WTC11 (cell line): Measurements from ENCODE around the gene IL18R1. TPM values are rescaled to one million over a fixed set of nuclear protein-coding genes. Genes with fewer than 3 reads are reported as not detected.

Experiments used
- ATAC-seq: fragments of 200-7000 bp; cut with Tn5 transposase; 2 replicates; pipeline ENCODE4 v1.10.0; 2021; ENCODE audit warnings: mild to moderate bottlenecking, moderate library complexity
- CTCF ChIA-PET: fragments of 300-600 bp; sonication (Branson Sonifier 250); formaldehyde crosslinking; loops from one replicate; lab custom pipeline; 2021; ENCODE audit warnings: antibody characterized with exemption; lab: Charles Lee
- POLR2A ChIA-PET: fragments of 350-600 bp; sonication (Branson Sonifier 250); formaldehyde crosslinking; loops from one replicate; lab custom pipeline; 2021; ENCODE audit warnings: antibody characterized with exemption; lab: Charles Lee
- DNase-seq: peaks from one replicate; pipeline ENCODE4 v3.0.0; 2021; ENCODE audit warnings: low spot score
- H3K27ac Mint-ChIP-seq: 2 replicates; pipeline ENCODE4 v1.8.0; 2021; ENCODE audit warnings: mixed read lengths
- H3K27me3 Mint-ChIP-seq: 2 replicates; pipeline ENCODE4 v1.8.0; 2021; ENCODE audit warnings: low read depth, mild to moderate bottlenecking, moderate library complexity, mixed read lengths
- H3K36me3 Mint-ChIP-seq: 2 replicates; pipeline ENCODE4 v1.8.0; 2021; ENCODE audit warnings: mixed read lengths
- H3K4me1 Mint-ChIP-seq: 2 replicates; pipeline ENCODE4 v1.8.0; 2022; ENCODE audit warnings: mixed read lengths
- H3K4me3 Mint-ChIP-seq: 2 replicates; pipeline ENCODE4 v1.8.0; 2021; ENCODE audit warnings: mild to moderate bottlenecking, moderate library complexity, mixed read lengths
- H3K9me3 Mint-ChIP-seq: 2 replicates; pipeline ENCODE4 v1.8.0; 2021; ENCODE audit warnings: mixed read lengths
- ARID4B ChIP-seq: sonication (generic); formaldehyde crosslinking; IDR thresholded peaks from 2 replicates; pipeline ENCODE4 v1.8.0; 2023; ENCODE audit warnings: missing genetic modification reagents, mild to moderate bottlenecking, borderline replicate concordance
- ATF1 ChIP-seq: sonication (generic); formaldehyde crosslinking; IDR thresholded peaks from 2 replicates; pipeline ENCODE4 v1.8.1; 2023; ENCODE audit warnings: mild to moderate bottlenecking, moderate library complexity, missing genetic modification reagents
- CREB1 ChIP-seq: sonication (generic); formaldehyde crosslinking; IDR thresholded peaks from 2 replicates; pipeline ENCODE4 v1.8.0; 2023; ENCODE audit warnings: mild to moderate bottlenecking, missing genetic modification reagents
- CREM ChIP-seq: sonication (generic); formaldehyde crosslinking; IDR thresholded peaks from 2 replicates; pipeline ENCODE4 v1.8.1; 2022; ENCODE audit warnings: mild to moderate bottlenecking, missing genetic modification reagents, moderate library complexity
- ELF4 ChIP-seq: sonication (generic); formaldehyde crosslinking; IDR thresholded peaks from 2 replicates; pipeline ENCODE4 v1.8.1; 2022; ENCODE audit warnings: low read depth, mild to moderate bottlenecking, moderate library complexity, missing genetic modification reagents
- ERG ChIP-seq: fragments of 250-450 bp; sonication (Bioruptor Pico); IDR thresholded peaks from 2 replicates; pipeline ENCODE4 v1.8.0; 2021; ENCODE audit warnings: mild to moderate bottlenecking
- GABPB1 ChIP-seq: sonication (generic); formaldehyde crosslinking; IDR thresholded peaks from 2 replicates; pipeline ENCODE4 v1.8.1; 2023; ENCODE audit warnings: mild to moderate bottlenecking, missing genetic modification reagents
- KAT7 ChIP-seq: sonication (generic); formaldehyde crosslinking; IDR thresholded peaks from 2 replicates; pipeline ENCODE4 v1.8.1; 2023; ENCODE audit warnings: missing genetic modification reagents, mild to moderate bottlenecking, borderline replicate concordance
- MLX ChIP-seq: sonication (generic); formaldehyde crosslinking; IDR thresholded peaks from 2 replicates; pipeline ENCODE4 v1.8.1; 2023; ENCODE audit warnings: mild to moderate bottlenecking, missing genetic modification reagents, moderate library complexity
- PRRX2 ChIP-seq: fragments of 250-450 bp; sonication (Bioruptor Pico); IDR thresholded peaks from 2 replicates; pipeline ENCODE4 v1.8.0; 2021; ENCODE audit warnings: mild to moderate bottlenecking
- RELA ChIP-seq: sonication (generic); formaldehyde crosslinking; IDR thresholded peaks from 2 replicates; pipeline ENCODE4 v1.8.1; 2022; ENCODE audit warnings: missing genetic modification reagents, mild to moderate bottlenecking, borderline replicate concordance
- SMAD3 ChIP-seq: sonication (generic); formaldehyde crosslinking; IDR thresholded peaks from 2 replicates; pipeline ENCODE4 v1.8.0; 2022; ENCODE audit warnings: missing genetic modification reagents, mild to moderate bottlenecking, borderline replicate concordance
- TCF7 ChIP-seq: sonication (generic); formaldehyde crosslinking; IDR thresholded peaks from 2 replicates; pipeline ENCODE4 v1.8.0; 2022; ENCODE audit warnings: mild to moderate bottlenecking, low read depth, missing genetic modification reagents, moderate library complexity
- ZNF138 ChIP-seq: sonication (generic); formaldehyde crosslinking; conservative IDR thresholded peaks from 2 replicates; pipeline ENCODE4 v1.8.1; 2022; ENCODE audit warnings: mild to moderate bottlenecking, moderate library complexity, missing genetic modification reagents
- ZNF219 ChIP-seq: sonication (generic); formaldehyde crosslinking; IDR thresholded peaks from 2 replicates; pipeline ENCODE4 v1.8.0; 2023; ENCODE audit warnings: missing genetic modification reagents, mild to moderate bottlenecking, borderline replicate concordance
- ZNF263 ChIP-seq: sonication (generic); formaldehyde crosslinking; IDR thresholded peaks from 2 replicates; pipeline ENCODE4 v1.8.1; 2022; ENCODE audit warnings: low read depth, mild to moderate bottlenecking, moderate library complexity, missing genetic modification reagents
- total RNA-seq: library from RNA; stranded (reverse); gene quantifications from 3 replicates; pipeline ENCODE4 v1.2.3, GENCODE V29; 2021
- TF ChIP-seq, protein P1 (sequence below): fragments of 250-450 bp; sonication (Bioruptor Pico); conservative IDR thresholded peaks from 2 replicates; pipeline ENCODE4 v1.9.0; 2021; ENCODE audit warnings: mild to moderate bottlenecking
- TF ChIP-seq, protein P2 (sequence below): sonication (generic); formaldehyde crosslinking; IDR thresholded peaks from 2 replicates; pipeline ENCODE4 v1.8.1; 2022; ENCODE audit warnings: low read depth, missing genetic modification reagents, borderline replicate concordance

The IL18R1 gene
- total RNA-seq, 1 experiment from 2014 or later = not detected

DNA sequence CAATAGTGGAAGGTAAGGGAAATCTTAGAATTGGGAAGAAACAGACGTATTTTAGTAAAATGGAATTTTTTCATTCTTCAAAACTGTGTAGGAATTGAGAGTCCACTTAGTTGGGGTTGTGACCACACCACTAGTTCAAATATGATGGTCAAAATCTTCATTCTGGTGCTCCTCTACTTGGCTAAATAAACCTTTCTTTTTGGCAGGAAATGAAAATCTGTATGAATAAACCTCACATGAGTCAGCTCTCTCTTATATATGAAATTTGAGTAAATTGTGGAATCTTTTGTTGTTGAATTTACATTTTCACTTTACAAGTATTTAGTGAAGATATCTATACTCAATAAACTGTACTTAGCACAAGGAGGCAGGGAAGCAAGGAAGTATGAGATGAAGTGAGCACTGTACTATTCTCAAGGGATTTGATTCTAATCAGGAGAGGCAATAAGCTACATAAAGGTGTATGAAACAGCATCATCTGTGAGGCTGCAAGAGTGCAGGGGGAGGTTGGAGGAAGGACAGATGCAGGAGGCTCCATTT lies 20.5 kb downstream of the IL18R1 start:
- DNase-seq (no peak), ATAC-seq (no peak)
- TF ChIP-seq ZNF138 (no peak), ELF4 (CRISPR knock-in tag) (no peak), RELA (CRISPR knock-in tag) (no peak), SMAD3 (no peak), ZNF263 (CRISPR knock-in tag) (no peak), GABPB1 (no peak), MLX (no peak), CREB1 (CRISPR knock-in tag) (no peak), ATF1 (no peak), CREM (CRISPR knock-in tag) (no peak), ARID4B (no peak), ERG (no peak), KAT7 (CRISPR knock-in tag) (no peak), TCF7 (CRISPR knock-in tag) (no peak), ZNF219 (CRISPR knock-in tag) (no peak), PRRX2 (no peak)
- TF ChIP-seq, protein P1, sequence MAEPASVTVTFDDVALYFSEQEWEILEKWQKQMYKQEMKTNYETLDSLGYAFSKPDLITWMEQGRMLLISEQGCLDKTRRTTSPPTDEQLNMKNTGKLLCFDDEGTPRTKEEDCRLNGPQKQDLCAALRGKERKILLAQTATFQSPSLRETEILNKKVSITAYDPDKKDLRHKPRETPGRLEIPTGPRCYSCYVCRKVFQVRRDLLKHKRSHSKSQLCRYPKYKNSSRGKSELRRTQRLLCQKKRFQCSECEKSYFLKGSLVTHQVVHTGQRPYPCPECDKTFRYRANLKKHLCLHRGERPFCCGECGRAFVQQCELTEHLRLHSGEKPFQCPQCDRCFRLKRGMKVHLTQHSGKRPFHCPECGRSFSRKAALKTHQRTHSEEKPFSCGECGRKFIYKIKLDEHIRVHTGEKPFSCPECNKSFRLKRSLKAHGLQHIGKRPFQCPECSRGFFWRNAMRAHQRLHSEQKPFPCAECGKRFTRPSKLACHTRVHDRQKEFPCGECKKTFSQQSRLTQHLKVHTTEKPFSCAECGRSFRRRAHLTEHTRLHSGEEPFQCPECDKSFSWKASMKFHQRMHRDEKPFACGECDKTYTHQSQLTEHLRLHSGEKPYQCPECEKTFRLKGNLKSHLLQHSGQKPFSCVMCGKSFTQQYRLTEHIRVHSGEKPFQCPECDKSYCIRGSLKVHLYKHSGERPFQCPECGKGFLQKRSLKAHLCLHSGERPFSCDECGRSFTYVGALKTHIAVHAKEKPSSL = no peak
- TF ChIP-seq, protein P2, sequence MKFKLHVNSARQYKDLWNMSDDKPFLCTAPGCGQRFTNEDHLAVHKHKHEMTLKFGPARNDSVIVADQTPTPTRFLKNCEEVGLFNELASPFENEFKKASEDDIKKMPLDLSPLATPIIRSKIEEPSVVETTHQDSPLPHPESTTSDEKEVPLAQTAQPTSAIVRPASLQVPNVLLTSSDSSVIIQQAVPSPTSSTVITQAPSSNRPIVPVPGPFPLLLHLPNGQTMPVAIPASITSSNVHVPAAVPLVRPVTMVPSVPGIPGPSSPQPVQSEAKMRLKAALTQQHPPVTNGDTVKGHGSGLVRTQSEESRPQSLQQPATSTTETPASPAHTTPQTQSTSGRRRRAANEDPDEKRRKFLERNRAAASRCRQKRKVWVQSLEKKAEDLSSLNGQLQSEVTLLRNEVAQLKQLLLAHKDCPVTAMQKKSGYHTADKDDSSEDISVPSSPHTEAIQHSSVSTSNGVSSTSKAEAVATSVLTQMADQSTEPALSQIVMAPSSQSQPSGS (CRISPR knock-in tag) = no peak
- peaks cover 64% of the 10 kb centered on the region for H3K9me3 Mint-ChIP-seq
- POLR2A ChIA-PET = no interaction called here
- CTCF ChIA-PET = no interaction called here
- no peaks in the 10 kb centered on the region for H3K4me1 Mint-ChIP-seq
- H3K36me3 Mint-ChIP-seq = peaks cover 23% of the 10 kb centered on the region
- H3K27ac Mint-ChIP-seq = no peak overlapping the region
- H3K4me3 Mint-ChIP-seq = no peak overlapping the region
- peaks cover 21% of the 10 kb centered on the region for H3K27me3 Mint-ChIP-seq
